ENCODE measurements around the gene DHX35.

DNA sequence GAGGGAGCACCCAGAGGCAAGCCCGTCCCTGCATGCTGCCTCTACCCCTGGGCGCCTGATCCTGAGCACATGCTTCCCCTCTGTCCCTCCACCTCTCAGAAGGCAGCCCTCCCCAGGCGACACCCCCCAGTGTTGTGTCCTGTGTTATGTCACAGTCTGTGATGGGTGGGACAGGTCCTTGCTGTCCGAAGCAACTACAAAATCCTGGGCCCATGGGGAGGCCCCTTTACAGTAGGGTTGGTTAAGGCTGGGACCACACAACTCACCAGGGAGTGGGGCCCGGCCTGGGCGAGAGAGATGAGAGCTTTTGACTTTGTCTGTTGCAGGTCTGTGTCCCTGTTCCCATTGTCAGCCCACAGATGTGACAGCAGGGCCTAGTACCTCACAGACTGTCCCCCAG, 78.0 kb downstream of the DHX35 start:
- TF ChIP-seq, protein P1, sequence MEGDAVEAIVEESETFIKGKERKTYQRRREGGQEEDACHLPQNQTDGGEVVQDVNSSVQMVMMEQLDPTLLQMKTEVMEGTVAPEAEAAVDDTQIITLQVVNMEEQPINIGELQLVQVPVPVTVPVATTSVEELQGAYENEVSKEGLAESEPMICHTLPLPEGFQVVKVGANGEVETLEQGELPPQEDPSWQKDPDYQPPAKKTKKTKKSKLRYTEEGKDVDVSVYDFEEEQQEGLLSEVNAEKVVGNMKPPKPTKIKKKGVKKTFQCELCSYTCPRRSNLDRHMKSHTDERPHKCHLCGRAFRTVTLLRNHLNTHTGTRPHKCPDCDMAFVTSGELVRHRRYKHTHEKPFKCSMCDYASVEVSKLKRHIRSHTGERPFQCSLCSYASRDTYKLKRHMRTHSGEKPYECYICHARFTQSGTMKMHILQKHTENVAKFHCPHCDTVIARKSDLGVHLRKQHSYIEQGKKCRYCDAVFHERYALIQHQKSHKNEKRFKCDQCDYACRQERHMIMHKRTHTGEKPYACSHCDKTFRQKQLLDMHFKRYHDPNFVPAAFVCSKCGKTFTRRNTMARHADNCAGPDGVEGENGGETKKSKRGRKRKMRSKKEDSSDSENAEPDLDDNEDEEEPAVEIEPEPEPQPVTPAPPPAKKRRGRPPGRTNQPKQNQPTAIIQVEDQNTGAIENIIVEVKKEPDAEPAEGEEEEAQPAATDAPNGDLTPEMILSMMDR (IDR thresholded peaks at IDR 0.05): no peak
- TF ChIP-seq POLR2A (IDR thresholded peaks at IDR 0.05): no peak
